Neural progenitor cell (in vitro differentiated cells): ENCODE data around the gene CRLF1.

Source experiments
- EZH2 ChIP-seq: fragments of 200-600 bp; sonication (generic); IDR thresholded peaks from 2 replicates; pipeline ENCODE4 v1.6.1; 2017; ENCODE audit warnings: antibody characterized with exemption, mild to moderate bottlenecking, moderate library complexity
- EZH2phosphoT487 ChIP-seq: fragments of 200-600 bp; sonication (generic); IDR thresholded peaks from 2 replicates; pipeline ENCODE4 v1.6.1; 2017; ENCODE audit warnings: antibody characterized with exemption
- TF ChIP-seq, protein P1 (sequence below): fragments of 200-600 bp; sonication (generic); IDR thresholded peaks from 2 replicates; pipeline ENCODE4 v1.5.1; 2017; ENCODE audit warnings: antibody characterized with exemption, mild to moderate bottlenecking

DNA sequence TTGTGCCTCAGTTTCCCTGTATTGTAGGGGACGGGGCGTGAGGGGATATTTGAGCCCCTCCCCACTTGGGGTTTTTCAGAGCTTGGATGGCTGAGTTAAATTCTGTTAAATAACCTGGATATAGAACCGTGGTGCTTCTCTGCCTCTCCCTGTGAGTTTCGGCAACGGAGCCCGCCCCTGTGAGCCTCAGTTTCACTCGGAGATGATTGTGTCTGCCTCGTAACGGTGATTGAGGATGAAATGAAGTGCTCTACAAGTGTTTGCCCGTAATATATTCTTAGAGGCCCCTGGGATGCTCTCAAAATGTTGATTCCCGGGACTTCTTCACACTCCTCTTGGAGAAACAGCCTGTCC lies 48.4 kb downstream of the CRLF1 start:
- TF ChIP-seq, protein P1, sequence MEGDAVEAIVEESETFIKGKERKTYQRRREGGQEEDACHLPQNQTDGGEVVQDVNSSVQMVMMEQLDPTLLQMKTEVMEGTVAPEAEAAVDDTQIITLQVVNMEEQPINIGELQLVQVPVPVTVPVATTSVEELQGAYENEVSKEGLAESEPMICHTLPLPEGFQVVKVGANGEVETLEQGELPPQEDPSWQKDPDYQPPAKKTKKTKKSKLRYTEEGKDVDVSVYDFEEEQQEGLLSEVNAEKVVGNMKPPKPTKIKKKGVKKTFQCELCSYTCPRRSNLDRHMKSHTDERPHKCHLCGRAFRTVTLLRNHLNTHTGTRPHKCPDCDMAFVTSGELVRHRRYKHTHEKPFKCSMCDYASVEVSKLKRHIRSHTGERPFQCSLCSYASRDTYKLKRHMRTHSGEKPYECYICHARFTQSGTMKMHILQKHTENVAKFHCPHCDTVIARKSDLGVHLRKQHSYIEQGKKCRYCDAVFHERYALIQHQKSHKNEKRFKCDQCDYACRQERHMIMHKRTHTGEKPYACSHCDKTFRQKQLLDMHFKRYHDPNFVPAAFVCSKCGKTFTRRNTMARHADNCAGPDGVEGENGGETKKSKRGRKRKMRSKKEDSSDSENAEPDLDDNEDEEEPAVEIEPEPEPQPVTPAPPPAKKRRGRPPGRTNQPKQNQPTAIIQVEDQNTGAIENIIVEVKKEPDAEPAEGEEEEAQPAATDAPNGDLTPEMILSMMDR, result no peak
- TF ChIP-seq EZH2 (no peak), EZH2phosphoT487 (no peak)
